Middle frontal gyrus (tissue), 1 donor: ENCODE results near the gene LRRFIP1.
"Not testable (repeated sequence)": the region's sequence is repeated elsewhere in the genome, so short reads cannot be mapped to it uniquely, and the experiment has no call there.

Experiments
- DNase-seq: peaks from one replicate; pipeline ENCODE4 v3.0.0-alpha.2; 2015; ENCODE audit warnings: low spot score; ENCODE audit errors: extremely low spot score

The LRRFIP1 gene

GRCh38 chr2:237596520-237597195, 30.7 kb upstream of the LRRFIP1 start:
- DNase-seq: no peak

- no peak for DNase-seq
These were observed 29.9 kb upstream of the LRRFIP1 start for GRCh38 chr2:237597196-237598145.

GRCh38 chr2:237598468-237599208, 28.7 kb upstream of the LRRFIP1 start:
- DNase-seq: no peak

GRCh38 chr2:237599465-237600110, 27.8 kb upstream of the LRRFIP1 start:
- DNase-seq: no peak

- DNase-seq: no peak
These were observed 27.1 kb upstream of the LRRFIP1 start for GRCh38 chr2:237600205-237600846.

GRCh38 chr2:237601453-237602116, 25.8 kb upstream of the LRRFIP1 start:
- DNase-seq: no peak

- DNase-seq: no peak
These were observed 25.0 kb upstream of the LRRFIP1 start for GRCh38 chr2:237602409-237602808.

- DNase-seq: no peak
These were observed 24.2 kb upstream of the LRRFIP1 start for GRCh38 chr2:237603049-237603717.

- DNase-seq: no peak
These were observed 23.5 kb upstream of the LRRFIP1 start for GRCh38 chr2:237603718-237604362.

GRCh38 chr2:237604391-237604790, 23.0 kb upstream of the LRRFIP1 start:
- DNase-seq: no peak

GRCh38 chr2:237604960-237605359, 22.4 kb upstream of the LRRFIP1 start:
- no peak for DNase-seq

GRCh38 chr2:237606522-237606921, 20.9 kb upstream of the LRRFIP1 start:
- DNase-seq: not testable (repeated sequence)

- no peak for DNase-seq
These were observed 14.6 kb upstream of the LRRFIP1 start for GRCh38 chr2:237612527-237613357.

GRCh38 chr2:237613679-237614078, 13.7 kb upstream of the LRRFIP1 start:
- DNase-seq: no peak

GRCh38 chr2:237614151-237614720, 13.2 kb upstream of the LRRFIP1 start:
- DNase-seq: no peak

- DNase-seq: no peak
These were observed 11.6 kb upstream of the LRRFIP1 start for GRCh38 chr2:237615631-237616249.

GRCh38 chr2:237616373-237616733, 11.0 kb upstream of the LRRFIP1 start:
- no peak for DNase-seq
